Ureter (tissue), 1 donor: Measurements from ENCODE around the gene GAN. TPM values are rescaled to one million over a fixed set of nuclear protein-coding genes. Genes with fewer than 3 reads are reported as not detected.

Experiments
- DNase-seq: peaks from one replicate; pipeline ENCODE4 v3.0.0-alpha.2; 2020; ENCODE audit warnings: low spot score
- total RNA-seq: library from RNA; stranded (reverse); gene quantifications from one replicate; pipeline ENCODE4 v1.2.4, GENCODE V29; 2023
- donor health status: DM: yes; HTN: yes; CAD: no.

Gene GAN, protein sequence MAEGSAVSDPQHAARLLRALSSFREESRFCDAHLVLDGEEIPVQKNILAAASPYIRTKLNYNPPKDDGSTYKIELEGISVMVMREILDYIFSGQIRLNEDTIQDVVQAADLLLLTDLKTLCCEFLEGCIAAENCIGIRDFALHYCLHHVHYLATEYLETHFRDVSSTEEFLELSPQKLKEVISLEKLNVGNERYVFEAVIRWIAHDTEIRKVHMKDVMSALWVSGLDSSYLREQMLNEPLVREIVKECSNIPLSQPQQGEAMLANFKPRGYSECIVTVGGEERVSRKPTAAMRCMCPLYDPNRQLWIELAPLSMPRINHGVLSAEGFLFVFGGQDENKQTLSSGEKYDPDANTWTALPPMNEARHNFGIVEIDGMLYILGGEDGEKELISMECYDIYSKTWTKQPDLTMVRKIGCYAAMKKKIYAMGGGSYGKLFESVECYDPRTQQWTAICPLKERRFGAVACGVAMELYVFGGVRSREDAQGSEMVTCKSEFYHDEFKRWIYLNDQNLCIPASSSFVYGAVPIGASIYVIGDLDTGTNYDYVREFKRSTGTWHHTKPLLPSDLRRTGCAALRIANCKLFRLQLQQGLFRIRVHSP
- 16.9 TPM for total RNA-seq

DNA sequence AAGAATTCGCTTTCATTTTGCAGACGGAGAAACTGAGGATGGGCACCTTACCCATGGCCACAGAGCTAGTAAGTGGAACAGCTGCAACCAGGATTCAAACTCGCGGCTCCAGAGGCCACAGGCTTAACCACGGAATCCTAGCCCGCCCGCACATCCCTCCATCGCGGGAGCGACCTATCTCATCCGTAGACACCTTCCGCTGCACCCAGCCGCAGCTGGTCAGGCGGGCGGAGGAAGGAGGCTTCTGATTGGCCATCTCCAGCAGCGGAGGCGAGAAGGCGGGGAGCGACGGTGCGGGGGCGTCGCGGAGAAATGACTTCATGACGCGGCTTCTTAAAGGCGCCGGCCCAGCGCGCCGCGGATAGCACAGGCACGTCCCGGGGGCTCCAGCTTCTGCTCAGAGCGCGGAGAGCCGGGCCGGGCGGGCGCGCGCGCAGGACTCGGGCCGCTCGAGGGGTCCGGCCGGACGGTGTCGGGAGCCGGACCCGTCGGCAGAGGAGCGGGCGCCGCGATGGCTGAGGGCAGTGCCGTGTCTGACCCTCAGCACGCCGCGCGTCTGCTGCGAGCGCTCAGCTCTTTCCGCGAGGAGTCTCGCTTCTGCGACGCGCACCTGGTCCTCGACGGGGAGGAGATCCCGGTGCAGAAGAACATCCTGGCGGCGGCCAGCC lies at the start of gene GAN:
Gene GAN (plus strand): TSS at position 360 of the 668 bp plus-strand sequence. CDS start 152 bp downstream, at position 512.
- peak; percentile 97 for DNase-seq

DNA sequence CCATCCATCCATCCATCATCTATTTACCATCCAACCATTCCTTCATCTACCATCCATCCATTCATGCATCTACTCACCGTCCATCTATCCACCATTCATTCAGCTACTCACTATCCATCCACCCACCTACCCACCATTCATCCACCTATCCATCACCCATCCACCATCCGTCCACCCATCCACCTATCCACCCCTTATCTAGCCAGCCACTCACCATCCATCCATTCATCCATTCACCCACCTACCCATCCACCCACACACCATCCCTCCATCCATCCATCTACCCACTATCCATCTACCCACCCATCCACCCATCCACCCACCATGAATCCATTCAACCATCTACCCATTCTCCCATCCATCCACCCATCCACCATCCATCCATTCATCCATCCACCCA lies 49.7 kb upstream of the GAN start:
- no peak for DNase-seq

DNA sequence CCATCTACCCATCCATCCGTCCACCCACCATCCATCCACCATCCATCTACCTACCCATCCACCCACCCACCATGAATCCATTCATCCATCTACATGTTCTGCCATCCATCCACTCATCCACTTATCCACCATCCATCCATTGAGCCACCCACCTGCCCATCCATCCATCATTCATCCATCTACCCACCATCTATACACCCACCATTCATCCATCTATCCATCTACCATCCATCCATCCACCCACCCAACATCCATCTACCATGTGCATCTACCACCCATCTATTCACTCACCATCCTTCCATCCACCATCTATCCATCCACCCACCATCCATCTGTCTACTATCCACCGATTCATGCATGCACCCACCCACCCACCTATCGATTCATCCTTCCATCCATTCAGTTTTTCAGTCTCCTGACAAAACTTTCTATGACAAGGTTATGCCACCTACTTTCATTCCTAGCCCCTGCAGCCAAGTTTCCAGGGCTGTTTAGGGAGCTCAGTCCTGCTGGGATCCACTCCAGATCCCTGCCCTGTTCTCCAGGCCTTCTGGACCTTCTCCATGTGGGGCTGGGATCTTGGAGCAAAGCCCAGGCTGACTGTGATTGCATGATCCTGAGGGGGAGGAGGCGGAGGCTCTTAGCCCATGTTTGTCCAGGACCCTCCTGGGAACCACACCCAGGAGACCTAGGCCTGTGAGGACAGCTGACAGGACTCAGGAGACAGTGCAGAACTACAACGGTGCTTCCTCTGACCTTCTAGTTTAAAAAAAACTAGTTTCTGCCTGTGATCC lies 48.9 kb upstream of the GAN start:
- DNase-seq = peak; percentile 84

DNA sequence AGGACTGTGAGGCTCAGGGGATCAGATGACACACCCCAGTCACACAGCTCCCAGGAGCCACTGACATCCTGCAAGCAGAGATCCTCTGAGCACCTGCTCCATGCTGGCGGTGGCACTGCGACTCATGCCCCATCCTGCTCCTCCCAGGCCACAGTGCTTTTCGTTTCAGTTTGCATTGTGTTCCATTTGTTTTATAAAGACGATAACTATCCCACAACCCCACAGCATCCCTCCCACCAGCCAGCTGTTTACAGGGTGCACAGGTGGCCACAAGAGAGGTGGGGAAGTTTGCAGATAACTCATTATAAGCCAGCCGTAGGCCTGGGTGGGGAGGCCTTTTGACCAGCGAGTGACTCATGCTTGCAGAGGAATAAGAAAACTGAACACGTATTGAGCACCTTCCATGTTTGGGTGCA lies 48.1 kb upstream of the GAN start:
- DNase-seq = no peak

DNA sequence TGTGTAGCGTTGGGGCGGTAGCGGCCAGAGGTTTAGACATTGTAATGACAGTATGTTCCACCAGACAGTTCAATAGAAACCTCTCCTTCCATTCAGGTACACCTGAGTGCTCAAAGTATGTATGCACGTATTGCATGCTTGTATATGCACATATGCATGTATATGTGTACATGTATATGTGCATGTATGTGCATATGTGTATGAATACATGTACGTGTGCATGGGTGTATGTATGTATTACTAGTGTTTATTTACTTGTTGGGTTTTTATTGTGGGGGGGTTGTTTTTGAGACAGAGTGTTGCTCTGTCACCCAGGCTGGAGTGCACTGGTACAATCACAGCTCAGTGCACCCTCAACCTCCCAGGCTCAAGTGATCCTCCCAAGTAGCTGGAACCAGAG lies 46.3 kb upstream of the GAN start:
- DNase-seq = no peak

DNA sequence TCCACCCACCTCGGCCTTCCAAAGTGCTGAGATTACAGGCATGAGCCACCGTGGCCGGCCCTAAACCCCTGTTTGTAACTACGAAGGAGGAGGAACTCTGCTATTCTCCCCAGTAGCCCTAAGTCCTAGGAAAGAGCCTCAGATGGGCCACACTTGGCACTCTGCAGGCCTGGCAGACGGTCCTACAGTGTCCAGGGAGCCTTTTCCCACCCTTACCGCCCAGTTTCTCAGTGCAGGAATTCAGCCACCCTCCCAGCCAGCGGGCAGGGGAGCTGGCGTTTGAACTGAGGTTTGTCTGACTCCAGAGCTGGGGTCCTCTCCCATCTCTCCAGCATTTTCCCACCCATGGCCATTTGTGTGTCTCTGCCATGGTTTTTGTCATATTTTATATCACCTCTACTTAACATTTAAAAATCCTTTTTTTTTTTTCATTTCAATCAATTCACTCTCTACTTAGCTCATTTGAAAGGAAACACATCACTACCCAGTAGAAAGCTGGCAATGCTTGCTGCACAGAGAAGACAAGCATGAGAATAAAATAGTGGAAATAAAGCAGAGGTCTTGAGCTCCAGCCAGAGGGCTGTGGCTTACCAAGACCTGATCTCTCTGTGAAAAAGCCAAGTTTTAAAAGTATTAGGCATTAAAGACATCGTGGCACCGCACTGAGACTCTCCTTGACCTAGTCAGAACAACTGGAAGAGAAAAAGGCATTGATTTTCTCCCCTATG lies 41.4 kb upstream of the GAN start:
- DNase-seq = no peak

DNA sequence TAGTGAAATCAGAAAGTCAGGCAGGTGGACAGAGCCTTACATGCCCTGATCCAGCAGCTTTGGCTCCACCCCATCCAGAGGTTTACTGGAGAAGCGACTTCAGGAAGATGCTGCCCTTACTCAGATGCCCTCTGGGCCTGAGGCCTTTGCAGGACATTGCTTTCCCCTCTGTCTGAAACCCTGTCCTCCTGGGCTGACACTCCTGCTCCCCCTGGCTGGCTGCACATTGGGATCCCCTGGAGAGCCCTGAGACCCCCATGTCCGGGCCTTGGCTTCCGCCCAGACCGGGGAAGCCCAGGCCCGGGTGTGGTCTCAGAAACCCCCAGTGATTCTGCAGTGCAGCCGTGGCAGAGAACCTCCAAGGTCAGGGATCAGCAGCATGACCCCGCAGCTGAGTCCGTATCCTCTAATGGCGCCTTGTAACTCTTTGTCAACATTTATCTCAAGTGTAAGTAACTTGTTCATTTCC lies 39.7 kb upstream of the GAN start:
- no peak for DNase-seq

DNA sequence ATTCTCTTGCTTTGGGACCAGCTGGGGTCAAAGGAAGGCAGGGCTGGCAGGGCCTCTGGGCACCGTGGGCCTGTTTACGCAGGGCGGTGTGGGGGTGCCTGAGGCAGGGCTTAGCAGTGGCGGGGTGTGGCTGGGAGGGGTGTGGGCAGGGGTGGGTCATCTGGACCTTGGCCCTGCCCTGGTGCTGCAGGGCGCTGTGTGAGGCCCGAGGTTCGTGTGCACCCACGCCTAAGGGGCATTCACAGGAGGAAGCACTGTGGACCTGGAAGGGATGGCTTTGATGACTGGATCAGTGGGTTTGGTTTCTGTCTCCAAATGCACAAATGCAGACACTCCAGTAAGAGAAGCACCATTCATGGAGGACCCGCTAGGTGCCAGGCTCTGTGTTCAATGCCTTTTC lies 39.0 kb upstream of the GAN start:
- DNase-seq = no peak

DNA sequence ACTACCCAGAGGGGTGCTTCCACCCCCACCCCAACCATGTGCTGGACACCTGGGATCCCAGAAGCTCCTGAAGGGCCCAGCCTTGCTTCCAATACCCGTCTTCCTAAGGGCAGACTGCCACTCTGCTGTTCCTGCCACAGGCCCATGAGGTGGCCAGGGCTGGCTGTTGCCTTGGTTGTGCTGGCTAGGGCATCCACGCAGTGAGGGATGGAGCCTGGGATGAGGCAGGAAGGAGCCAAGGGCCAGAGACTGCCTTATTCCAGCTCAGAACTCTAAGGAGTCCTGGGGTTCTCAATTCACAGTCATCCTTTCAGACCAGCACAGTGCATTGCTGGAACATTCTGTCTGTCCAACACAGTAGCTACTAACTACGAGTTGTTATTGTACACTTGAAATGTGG lies 38.4 kb upstream of the GAN start:
- DNase-seq = no peak

DNA sequence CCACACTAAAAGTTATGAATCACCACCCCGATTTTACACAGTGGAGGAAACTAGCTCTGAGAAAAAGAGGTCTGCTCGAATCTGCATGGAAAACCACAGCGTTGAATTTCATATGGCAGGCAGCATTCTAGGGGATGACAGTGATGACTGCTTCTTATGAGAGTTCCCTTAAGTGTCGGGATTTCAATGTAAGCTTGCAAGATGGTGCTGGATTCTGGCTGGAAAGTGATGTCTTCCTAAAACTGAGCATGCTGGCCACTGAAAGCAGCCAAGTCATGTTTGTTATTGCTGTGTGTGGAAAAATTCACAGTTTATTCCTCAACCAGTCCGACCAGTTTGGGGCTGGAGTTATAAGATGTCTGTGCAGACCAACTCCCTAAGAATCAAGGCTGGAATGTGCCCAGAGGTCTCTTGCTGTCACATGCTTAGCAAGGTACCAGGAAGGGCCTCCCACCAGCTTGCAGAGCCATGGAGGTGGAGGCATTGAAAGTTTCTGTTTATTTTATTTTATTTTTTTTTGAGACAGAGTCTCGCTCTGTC lies 37.2 kb upstream of the GAN start:
- DNase-seq = peak; percentile 82

DNA sequence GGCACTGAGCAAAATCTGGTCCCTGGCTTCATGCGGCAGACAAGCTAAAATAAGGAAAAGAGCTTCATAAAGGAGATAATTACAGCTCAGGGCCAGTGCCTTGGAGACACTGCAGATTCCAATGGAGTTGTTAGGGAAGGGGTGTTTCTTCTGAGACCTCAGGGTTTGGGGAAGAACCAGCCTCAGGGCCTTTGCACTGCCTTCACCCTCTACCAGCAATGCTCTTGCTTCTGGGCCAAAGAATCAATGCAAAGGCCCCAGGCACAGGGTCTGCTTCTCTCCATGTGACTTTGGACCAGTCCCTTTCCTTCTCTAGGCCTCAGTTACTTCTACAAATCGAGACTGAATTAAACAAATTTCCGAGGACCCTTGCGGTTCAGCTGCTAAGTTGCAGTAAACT lies 36.2 kb upstream of the GAN start:
- no peak for DNase-seq

DNA sequence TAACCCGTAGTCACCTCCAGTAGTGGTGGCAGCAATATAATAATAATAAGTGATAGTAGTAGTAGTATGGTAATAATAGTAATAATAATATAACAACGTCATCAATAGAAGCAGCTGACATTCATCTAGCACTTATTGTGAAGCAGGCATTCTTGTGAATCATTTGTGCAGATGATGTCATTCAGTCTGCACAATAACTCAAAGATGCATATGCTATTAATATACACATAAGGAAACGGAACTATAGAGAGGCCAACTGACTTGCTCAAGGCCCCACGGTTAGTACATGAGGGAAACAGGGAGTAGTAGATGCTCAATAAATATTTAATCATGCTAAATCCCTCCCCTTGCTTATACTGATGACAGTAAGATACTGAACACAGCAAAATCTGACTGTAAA lies 35.4 kb upstream of the GAN start:
- DNase-seq = no peak

DNA sequence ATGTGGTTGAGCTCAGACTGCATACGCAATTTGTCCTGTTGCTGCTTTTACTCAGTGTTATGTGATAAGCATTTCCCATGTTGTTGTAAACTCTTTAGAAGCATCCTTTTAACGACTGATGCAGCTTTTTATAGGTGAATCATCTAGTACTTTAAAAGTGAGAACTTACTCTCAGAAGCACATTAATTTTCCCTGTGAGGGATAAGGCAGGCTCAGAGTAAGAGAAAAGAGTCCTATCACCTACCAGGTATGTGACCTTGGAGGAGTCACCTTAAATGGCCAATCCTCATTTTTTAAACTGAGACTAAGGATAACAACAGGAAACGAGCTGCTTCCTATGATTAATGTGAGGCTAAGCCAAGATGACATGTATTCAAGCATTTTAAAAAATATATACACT lies 34.4 kb upstream of the GAN start:
- DNase-seq = no peak

DNA sequence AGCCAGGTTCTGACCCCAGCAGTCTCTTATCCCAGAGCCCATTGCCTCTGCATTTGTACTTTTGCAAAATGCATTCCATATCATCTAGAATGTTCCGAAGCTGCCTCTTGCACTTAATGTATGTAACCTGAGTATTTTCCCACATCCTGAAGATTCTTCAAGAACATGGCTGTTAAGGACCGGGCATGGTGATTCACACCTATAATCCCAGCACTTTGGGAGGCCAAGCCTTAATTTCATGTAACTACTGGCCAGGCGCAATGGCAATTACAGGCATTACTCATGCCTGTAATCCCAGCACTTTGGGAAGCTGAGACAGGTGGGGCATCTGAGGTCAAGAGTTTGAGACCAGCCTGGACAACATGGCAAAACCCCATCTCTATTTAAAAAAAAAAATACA lies 31.7 kb upstream of the GAN start:
- DNase-seq = no peak

DNA sequence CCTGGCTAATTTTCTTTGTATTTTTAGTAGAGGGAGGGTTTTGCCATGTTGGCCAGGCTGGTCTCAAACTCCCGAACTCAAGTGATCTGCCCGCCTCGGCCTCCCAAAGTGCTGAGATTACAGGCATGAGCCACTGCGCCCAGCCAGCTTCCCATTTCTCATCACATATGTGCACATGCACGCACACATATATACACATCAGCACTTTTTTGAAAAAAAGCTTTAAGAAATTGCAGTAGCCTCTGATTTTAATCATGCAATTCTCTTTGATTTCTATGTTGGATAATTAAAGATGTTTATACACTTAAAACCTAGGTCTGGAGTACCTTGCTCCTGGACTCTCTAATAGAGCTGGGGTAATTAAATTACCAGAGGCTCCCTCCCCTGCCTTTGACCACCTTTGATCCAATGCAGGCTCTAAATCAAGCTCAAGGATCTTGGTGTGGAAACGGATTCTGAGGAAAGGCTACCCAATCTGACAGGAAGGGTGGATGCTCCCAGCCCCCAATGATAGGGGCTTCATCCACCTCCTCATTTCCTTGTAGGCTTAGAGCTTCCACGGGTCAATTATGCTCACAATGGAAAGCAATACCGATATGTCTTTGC lies 29.7 kb upstream of the GAN start:
- no peak for DNase-seq

DNA sequence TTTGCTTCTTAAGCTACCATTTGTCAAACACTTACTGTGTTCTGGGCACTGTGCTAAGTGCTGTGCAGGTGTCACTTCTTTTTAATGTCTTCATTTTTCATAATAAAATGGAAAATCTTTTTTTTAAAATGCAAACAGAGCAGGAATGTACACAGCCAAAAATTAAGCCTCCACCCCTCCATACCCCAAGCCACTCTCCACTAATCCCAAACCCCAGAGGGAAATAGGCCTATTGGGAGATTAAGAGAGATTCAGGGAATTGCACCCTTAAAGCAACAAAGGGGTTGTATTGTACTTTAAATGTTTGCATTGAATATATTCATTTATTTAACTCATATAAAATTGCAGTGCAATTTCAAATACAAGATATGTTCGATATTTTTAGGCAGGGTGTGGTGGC lies 28.6 kb upstream of the GAN start:
- DNase-seq = no peak

DNA sequence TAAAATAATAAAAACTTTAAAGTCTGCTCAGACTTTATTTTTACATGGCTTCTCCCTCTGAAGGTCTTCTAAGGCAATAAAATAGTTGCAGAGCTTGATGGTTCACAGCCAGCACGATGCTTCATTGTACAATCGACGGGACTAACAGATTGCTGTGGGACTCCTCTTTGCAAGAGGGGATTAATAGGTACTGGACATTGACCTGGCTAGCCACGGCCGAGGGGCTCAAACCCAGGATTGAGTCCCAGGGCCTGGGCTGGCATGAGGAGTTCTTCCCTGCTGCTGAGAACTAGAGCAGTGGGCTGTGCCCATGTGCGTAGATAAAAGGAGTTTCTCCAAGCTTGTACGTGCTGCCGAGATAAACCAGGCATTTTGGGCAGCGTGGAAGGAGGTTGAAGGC lies 23.6 kb upstream of the GAN start:
- DNase-seq = no peak

DNA sequence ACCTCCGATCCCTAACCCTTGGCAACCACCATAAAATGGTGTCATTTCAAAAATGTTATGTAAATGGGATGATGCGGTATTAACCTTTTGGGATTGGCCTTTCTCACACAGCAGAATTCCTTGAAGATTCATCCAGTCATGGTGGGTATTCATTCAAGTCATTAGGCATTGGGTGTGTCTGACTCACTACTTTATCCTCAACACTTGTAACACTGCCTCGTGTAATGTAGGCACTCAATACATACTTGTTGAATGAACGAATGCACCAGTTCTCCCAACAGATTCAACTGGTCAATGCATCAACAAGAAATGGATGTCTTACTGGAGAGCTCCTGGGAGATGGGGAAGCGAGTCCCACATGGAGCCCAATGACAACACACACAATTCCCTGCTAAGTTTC lies 21.8 kb upstream of the GAN start:
- no peak for DNase-seq

DNA sequence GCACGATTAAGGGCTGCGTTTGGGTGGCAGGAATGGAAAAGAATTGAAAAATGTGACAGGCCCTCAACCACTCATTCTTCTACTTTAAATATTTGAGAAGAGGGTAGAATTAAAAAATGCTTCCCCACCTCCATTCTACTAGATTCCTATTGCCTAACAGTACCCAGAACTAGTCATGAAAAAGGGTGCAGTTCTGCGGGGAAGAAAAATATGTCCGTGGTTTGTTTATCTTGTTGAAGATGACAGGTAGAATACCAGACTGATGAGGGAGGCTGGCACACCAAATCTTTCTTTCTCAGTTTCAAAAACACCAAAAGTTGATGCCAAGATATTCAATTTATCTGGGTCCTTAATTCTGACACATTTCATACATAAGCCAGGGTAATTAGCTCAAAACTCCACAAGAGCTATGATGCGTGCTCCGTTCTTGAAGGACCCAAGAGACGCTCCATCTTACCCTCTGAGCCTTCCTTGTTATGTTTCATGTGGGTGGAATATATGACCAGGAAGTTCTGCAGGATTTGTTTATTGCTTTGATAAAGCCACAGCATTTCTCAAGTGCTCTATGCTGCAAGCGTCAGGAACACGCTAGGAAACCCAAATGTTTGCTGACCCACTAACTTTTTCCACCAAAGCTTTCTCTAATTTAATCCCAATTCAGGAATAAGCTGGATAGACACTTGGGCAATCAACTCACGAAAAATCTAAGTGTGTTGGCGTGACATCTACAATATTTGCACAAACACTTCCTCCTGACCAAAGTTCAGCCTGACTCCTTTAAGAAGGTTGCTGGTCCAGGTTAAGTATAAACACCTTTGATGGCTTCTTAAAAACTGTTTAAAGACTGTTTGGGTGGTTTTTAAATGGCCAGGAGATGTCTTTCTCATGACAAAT lies 20.6 kb upstream of the GAN start:
- no peak for DNase-seq

DNA sequence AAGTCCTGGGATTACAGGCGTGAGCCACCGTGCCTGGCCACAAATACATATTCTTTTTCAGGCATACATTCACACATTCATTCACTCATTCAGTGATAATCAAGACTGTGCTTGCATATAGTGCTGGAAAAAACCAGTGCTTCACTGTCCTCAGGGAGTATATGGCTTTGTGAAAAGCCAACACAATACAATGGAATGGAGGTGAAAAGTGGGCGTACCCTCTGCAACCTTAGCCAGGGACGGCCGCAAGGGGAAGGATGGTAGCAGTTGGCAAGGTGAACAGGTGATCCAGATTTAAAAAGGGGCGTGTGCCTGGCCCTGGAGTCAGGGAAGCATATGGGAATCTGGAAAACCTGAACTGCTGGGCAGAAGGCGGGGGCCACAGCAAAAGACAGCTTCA lies 18.1 kb upstream of the GAN start:
- DNase-seq = no peak
